Tibial nerve (tissue), 3 donors: ENCODE results near the gene TAOK3.

ENCODE experiments used
- CTCF ChIP-seq, 5 experiments: fragments of 200-600 bp in 3 of 5; fragments of 450-650 bp in 2 of 5; sonication (generic) in 3 of 5; IDR thresholded peaks; one replicate each; pipeline ENCODE4 v1.5.1; 2016 to 2019; ENCODE audit warnings: antibody characterized with exemption in 5 of 5, mild to moderate bottlenecking in 3 of 5, moderate library complexity in 2 of 5
- POLR2A ChIP-seq, 2 donors: fragments of 450-650 bp; IDR thresholded peaks; one replicate each; pipeline ENCODE4 v1.6.1; 2017; ENCODE audit warnings: antibody characterized with exemption in 2 of 2, mild to moderate bottlenecking in 2 of 2, moderate library complexity in 2 of 2

GRCh38 chr12:118185602-118186397 is 186.9 kb downstream of the TAOK3 start:
- TF ChIP-seq POLR2A (IDR thresholded peaks at IDR 0.05) (no peak), CTCF (IDR thresholded peaks at IDR 0.05) (no peak)
